Mesenchymal stem cell (in vitro differentiated cells and primary cell): ENCODE measurements around the gene INPP4A.

Source experiments
- DNase-seq: peaks from one replicate; pipeline ENCODE4 v3.0.0-alpha.2; 2013
- H2AFZ ChIP-seq: one replicate; pipeline ENCODE4 v1.6.1; 2013; ENCODE audit warnings: low read depth, mild to moderate bottlenecking, control low read depth, inconsistent platforms, low read length, moderate library complexity
- H2AK5ac ChIP-seq: 2 replicates; pipeline ENCODE4 v1.6.1; 2013; ENCODE audit warnings: low read length, moderate library complexity, mild to moderate bottlenecking, inconsistent platforms; ENCODE audit not compliant: severe bottlenecking
- H2BK120ac ChIP-seq: one replicate; pipeline ENCODE4 v1.6.1; 2013; ENCODE audit warnings: low read depth, mild to moderate bottlenecking, inconsistent platforms, low read length, moderate library complexity
- H2BK12ac ChIP-seq, 2 experiments: one replicate each; pipeline ENCODE4 v1.6.1; 2013; ENCODE audit warnings: inconsistent platforms in 2 of 2, low read length in 2 of 2, mild to moderate bottlenecking in 2 of 2, moderate library complexity in 2 of 2, control low read depth in 1 of 2
- H2BK15ac ChIP-seq: one replicate; pipeline ENCODE4 v1.6.1; 2013; ENCODE audit warnings: mild to moderate bottlenecking, low read depth, inconsistent platforms; ENCODE audit not compliant: poor library complexity, severe bottlenecking
- H2BK5ac ChIP-seq: 2 replicates; pipeline ENCODE4 v1.6.1; 2013; ENCODE audit warnings: low read depth, mild to moderate bottlenecking, low read length, control low read depth, inconsistent platforms; ENCODE audit not compliant: poor library complexity, severe bottlenecking
- H3K14ac ChIP-seq, 2 experiments: one replicate each; pipeline ENCODE4 v1.6.1; 2013; ENCODE audit warnings: inconsistent platforms in 2 of 2, low read length in 2 of 2, control low read depth in 1 of 2, mild to moderate bottlenecking in 1 of 2, moderate library complexity in 1 of 2
- H3K18ac ChIP-seq, 2 experiments: one replicate each; pipeline ENCODE4 v1.6.1; 2013; ENCODE audit warnings: inconsistent platforms in 2 of 2, low read length in 2 of 2, control low read depth in 1 of 2, low read depth in 1 of 2, mild to moderate bottlenecking in 1 of 2
- H3K23ac ChIP-seq, 2 experiments: one replicate each; pipeline ENCODE4 v1.6.1; 2013; ENCODE audit warnings: inconsistent platforms in 2 of 2, low read length in 2 of 2, mild to moderate bottlenecking in 2 of 2, moderate library complexity in 2 of 2, control low read depth in 1 of 2
- H3K27ac ChIP-seq: 2 replicates; pipeline ENCODE4 v1.5.1; 2013; ENCODE audit warnings: mild to moderate bottlenecking, moderate library complexity, low read length, control low read depth, inconsistent platforms; ENCODE audit not compliant: poor library complexity, severe bottlenecking
- H3K27me3 ChIP-seq, 2 experiments: 2 replicates each; pipeline versions ENCODE4 v1.6.1 to v1.7.0; 2013; ENCODE audit warnings: low read length in 2 of 2, mild to moderate bottlenecking in 2 of 2, moderate library complexity in 2 of 2, control low read depth in 1 of 2, inconsistent platforms in 1 of 2; ENCODE audit not compliant: control insufficient read depth in 1 of 2, insufficient read depth in 1 of 2
- H3K36me3 ChIP-seq, 2 experiments: 2 replicates each; pipeline versions ENCODE4 v1.6.1 to v1.7.0; 2013; ENCODE audit warnings: low read length in 2 of 2, control low read depth in 1 of 2, inconsistent platforms in 1 of 2, low read depth in 1 of 2, mild to moderate bottlenecking in 1 of 2; ENCODE audit not compliant: insufficient read depth in 2 of 2, control insufficient read depth in 1 of 2
- H3K4ac ChIP-seq, 2 experiments: one replicate each; pipeline ENCODE4 v1.6.1; 2013; ENCODE audit warnings: inconsistent platforms in 2 of 2, low read length in 2 of 2, mild to moderate bottlenecking in 2 of 2, moderate library complexity in 2 of 2, control low read depth in 1 of 2, low read depth in 1 of 2
- H3K4me1 ChIP-seq: 2 replicates; pipeline ENCODE4 v1.6.1; 2013; ENCODE audit warnings: low read depth, low read length, control low read depth; ENCODE audit not compliant: control insufficient read depth, insufficient read depth
- H3K4me2 ChIP-seq: 2 replicates; pipeline ENCODE4 v1.6.1; 2013; ENCODE audit warnings: low read length, mild to moderate bottlenecking, inconsistent platforms; ENCODE audit not compliant: poor library complexity, severe bottlenecking
- H3K4me3 ChIP-seq, 2 experiments: 2 replicates each; pipeline versions ENCODE4 v1.5.1 to v1.7.0; 2013; ENCODE audit warnings: low read length in 2 of 2, mild to moderate bottlenecking in 2 of 2, control low read depth in 1 of 2, low read depth in 1 of 2; ENCODE audit not compliant: insufficient read depth in 1 of 2
- H3K79me1 ChIP-seq: replicated peaks from 2 replicates; pipeline ENCODE4 v1.6.1; 2013; ENCODE audit warnings: mild to moderate bottlenecking, control low read depth, low read length, inconsistent platforms; ENCODE audit not compliant: poor library complexity, severe bottlenecking
- H3K9ac ChIP-seq: 2 replicates; pipeline ENCODE4 v1.7.0; 2013; ENCODE audit warnings: mild to moderate bottlenecking, low read length, moderate library complexity
- H3K9me3 ChIP-seq: 2 replicates; pipeline ENCODE4 v1.7.0; 2013; ENCODE audit warnings: mild to moderate bottlenecking, low read length; ENCODE audit not compliant: control insufficient read depth
- H4K8ac ChIP-seq: one replicate; pipeline ENCODE4 v1.6.1; 2013; ENCODE audit warnings: inconsistent platforms, mild to moderate bottlenecking, low read length, moderate library complexity
- H4K91ac ChIP-seq: one replicate; pipeline ENCODE4 v1.6.1; 2013; ENCODE audit warnings: mild to moderate bottlenecking, low read length, inconsistent platforms
- WGBS: methylation state at CpG from one replicate; pipeline ENCODE4 v1.1.7; 2013; ENCODE audit warnings: mixed read lengths; 5-methylcytosine and 5-hydroxymethylcytosine counted together

INPP4A gene

GRCh38 chr2:98558852-98559530, 114.3 kb downstream of the INPP4A start:
- Histone ChIP-seq H2AK5ac (no peak overlapping the region), H3K4ac (no peak overlapping the region), H3K18ac (no peak overlapping the region), H3K23ac (no peak overlapping the region), H3K79me1 (no peaks in the 10 kb centered on the region), H3K27me3 (no peaks in the 10 kb centered on the region), H2AFZ (no peak overlapping the region), H3K4me2 (no peak overlapping the region), H4K91ac (no peak overlapping the region), H2BK15ac (peak overlapping the region; percentile 33), H3K4me3 (no peak overlapping the region), H2BK5ac (no peak overlapping the region), H3K36me3 (peaks cover 31 to 56% of the 10 kb centered on the region in 2 experiments), H2BK120ac (no peak overlapping the region), H3K9me3 (no peaks in the 10 kb centered on the region), H3K4me1 (peaks cover 3% of the 10 kb centered on the region), H2BK12ac (no peak overlapping the region), H3K14ac (no peak overlapping the region), H3K27ac (no peak overlapping the region), H3K9ac (no peak overlapping the region), H4K8ac (no peak overlapping the region)
- 97% methylated on average over 16 of the region's 16 CpGs for WGBS
- DNase-seq, result no peak

GRCh38 chr2:98559581-98559980, 114.9 kb downstream of the INPP4A start:
- Histone ChIP-seq H3K4ac (no peak overlapping the region), H2BK15ac (no peak overlapping the region), H4K91ac (no peak overlapping the region), H3K36me3 (peaks cover 30 to 56% of the 10 kb centered on the region in 2 experiments), H2AK5ac (no peak overlapping the region), H3K14ac (no peak overlapping the region), H3K9me3 (no peaks in the 10 kb centered on the region), H3K18ac (no peak overlapping the region), H2AFZ (no peak overlapping the region), H3K4me2 (no peak overlapping the region), H3K9ac (no peak overlapping the region), H3K23ac (no peak overlapping the region), H3K79me1 (no peaks in the 10 kb centered on the region), H4K8ac (no peak overlapping the region), H3K4me3 (no peak overlapping the region), H3K27me3 (no peaks in the 10 kb centered on the region), H3K4me1 (peaks cover 3% of the 10 kb centered on the region), H3K27ac (no peak overlapping the region), H2BK5ac (no peak overlapping the region), H2BK120ac (no peak overlapping the region), H2BK12ac (no peak overlapping the region)
- DNase-seq, result peak; percentile 2
- WGBS, result 87% methylated on average over 2 of the region's 3 CpGs

- peak overlapping the region in 1 of 2 experiments; percentile 81 for H3K4ac ChIP-seq
- peak overlapping the region; percentile 9 for H3K27ac ChIP-seq
- no peaks in the 10 kb centered on the region for H3K27me3 ChIP-seq
- no peak overlapping the region for H3K9ac ChIP-seq
- H3K4me3 ChIP-seq, result no peak overlapping the region
- no peak overlapping the region for H4K91ac ChIP-seq
- no peak overlapping the region for H2BK15ac ChIP-seq
- no peak overlapping the region for H2BK120ac ChIP-seq
- H2AFZ ChIP-seq, result no peak overlapping the region
- peak overlapping the region in 1 of 2 experiments; percentile 43 for H3K23ac ChIP-seq
- H3K4me2 ChIP-seq, result no peak overlapping the region
- peak; percentile 79 for DNase-seq
- H3K36me3 ChIP-seq, result peaks cover 32 to 57% of the 10 kb centered on the region in 2 experiments
- no peaks in the 10 kb centered on the region for H3K79me1 ChIP-seq
- WGBS, result 91% methylated on average over 9 of the region's 9 CpGs
- peak overlapping the region; percentile 69 for H4K8ac ChIP-seq
- H3K4me1 ChIP-seq, result peaks cover 3% of the 10 kb centered on the region
- H3K14ac ChIP-seq, result peak overlapping the region in 1 of 2 experiments; percentile 85
- H2BK12ac ChIP-seq, result peak overlapping the region in 1 of 2 experiments; percentile 8
- peak overlapping the region; percentile 37 for H2AK5ac ChIP-seq
- H2BK5ac ChIP-seq, result no peak overlapping the region
- H3K9me3 ChIP-seq, result no peaks in the 10 kb centered on the region
- peak overlapping the region in 1 of 2 experiments; percentile 18 for H3K18ac ChIP-seq
Measured at GRCh38 chr2:98560256-98560771, 115.7 kb downstream of the INPP4A start.

GRCh38 chr2:98561018-98561417, 116.4 kb downstream of the INPP4A start:
- no peaks in the 10 kb centered on the region for H3K9me3 ChIP-seq
- no peak overlapping the region for H2BK120ac ChIP-seq
- no peak overlapping the region for H3K9ac ChIP-seq
- H2AK5ac ChIP-seq, result no peak overlapping the region
- H3K4me3 ChIP-seq, result no peak overlapping the region
- no peak overlapping the region for H2BK5ac ChIP-seq
- no peaks in the 10 kb centered on the region for H3K79me1 ChIP-seq
- H4K8ac ChIP-seq, result no peak overlapping the region
- H3K36me3 ChIP-seq, result peaks cover 33 to 57% of the 10 kb centered on the region in 2 experiments
- WGBS, result 95% methylated on average over 9 of the region's 9 CpGs
- no peaks in the 10 kb centered on the region for H3K27me3 ChIP-seq
- no peak overlapping the region for H3K18ac ChIP-seq
- no peak overlapping the region for H3K23ac ChIP-seq
- no peak for DNase-seq
- H2BK12ac ChIP-seq, result no peak overlapping the region
- H3K27ac ChIP-seq, result no peak overlapping the region
- H3K14ac ChIP-seq, result no peak overlapping the region
- no peak overlapping the region for H3K4me2 ChIP-seq
- H4K91ac ChIP-seq, result no peak overlapping the region
- no peak overlapping the region for H3K4ac ChIP-seq
- H2AFZ ChIP-seq, result no peak overlapping the region
- no peak overlapping the region for H2BK15ac ChIP-seq
- H3K4me1 ChIP-seq, result peaks cover 3% of the 10 kb centered on the region
